HG03066 (cell line): Measurements from ENCODE around the gene CHL1.

Experiments used
- ATAC-seq: cut with Tn5 transposase; IDR thresholded peaks from one replicate; pipeline ENCODE4 v1.9.1; 2021; ENCODE audit warnings: low read depth; ENCODE audit not compliant: unreplicated experiment

Gene CHL1

DNA sequence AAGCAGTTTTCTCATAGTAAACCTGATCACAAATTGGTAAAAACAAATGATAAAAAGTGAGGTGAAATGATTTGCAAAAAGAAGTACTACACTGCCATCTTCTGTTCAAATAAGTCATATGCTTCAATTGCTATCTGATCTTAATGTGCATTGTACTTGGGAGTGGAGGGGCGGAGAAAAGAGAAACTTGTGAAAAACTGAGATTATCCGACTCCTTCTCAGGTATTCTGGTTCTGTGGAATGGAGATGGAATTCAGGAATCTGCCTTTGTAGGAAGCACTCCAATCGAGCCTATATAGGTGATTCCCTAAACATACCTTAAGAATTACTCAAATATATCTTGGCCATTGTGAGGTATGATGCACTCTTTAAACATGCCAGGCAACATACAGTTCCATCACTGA, 180.6 kb downstream of the CHL1 start:
- peak; percentile 72 for ATAC-seq

DNA sequence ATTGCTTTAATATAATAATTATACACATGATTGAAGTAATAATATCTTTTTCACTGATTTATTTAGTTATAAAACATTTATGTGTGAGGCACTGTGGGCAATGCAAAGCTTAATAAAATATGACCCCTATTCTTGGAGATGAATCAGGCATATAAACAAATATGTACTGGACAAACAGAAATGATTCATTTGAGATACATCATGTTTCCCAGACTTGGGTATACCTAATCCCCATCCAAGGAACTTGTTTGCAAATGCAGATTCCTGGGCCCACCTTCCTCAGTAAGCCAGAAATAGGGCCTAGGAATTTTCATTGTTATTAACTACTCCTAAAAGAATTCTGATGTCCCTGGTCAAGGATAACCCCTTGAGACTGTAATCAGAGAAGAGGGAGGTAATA, 184.2 kb downstream of the CHL1 start:
- ATAC-seq, result no peak

DNA sequence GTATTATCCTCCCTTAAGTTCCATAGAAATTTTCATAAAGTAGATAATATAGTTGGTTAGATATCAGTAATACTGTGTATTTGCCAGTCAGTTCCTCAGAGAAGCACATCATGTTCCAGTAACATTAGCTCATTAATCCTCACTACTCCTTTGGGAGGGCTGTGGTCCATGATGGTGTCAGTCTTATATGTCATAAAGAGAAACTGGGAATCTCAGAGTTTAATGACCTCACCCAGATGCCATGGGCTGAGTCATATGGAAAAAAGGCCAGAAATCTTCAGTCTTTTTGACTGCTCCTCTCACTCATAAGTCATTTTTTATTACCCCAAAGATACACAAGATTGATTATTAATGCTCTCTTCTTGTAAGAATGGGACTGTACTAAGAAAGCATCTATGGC, 188.6 kb downstream of the CHL1 start:
- no peak for ATAC-seq

- no peak for ATAC-seq
These were observed 198.2 kb downstream of the CHL1 start for GRCh38 chr3:394775-395174.

DNA sequence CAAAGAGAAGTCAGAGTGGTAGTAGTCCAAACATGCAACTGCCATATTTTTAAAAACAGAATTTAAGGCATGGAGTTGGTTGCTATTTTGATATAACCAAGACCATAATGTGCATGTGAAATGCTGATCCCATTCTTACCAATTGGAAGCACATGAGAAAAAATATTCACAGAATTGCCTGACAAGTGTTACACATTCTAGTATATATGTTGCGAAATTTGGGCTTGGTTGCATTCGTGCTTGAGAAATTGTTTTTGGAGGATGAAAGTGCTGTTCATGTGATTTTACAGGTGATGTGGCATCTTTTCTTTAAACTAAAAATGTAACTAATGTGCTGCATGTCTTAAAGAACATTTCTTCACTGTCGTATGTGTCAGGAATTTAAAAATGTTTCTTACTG, 199.7 kb downstream of the CHL1 start:
- no peak for ATAC-seq

DNA sequence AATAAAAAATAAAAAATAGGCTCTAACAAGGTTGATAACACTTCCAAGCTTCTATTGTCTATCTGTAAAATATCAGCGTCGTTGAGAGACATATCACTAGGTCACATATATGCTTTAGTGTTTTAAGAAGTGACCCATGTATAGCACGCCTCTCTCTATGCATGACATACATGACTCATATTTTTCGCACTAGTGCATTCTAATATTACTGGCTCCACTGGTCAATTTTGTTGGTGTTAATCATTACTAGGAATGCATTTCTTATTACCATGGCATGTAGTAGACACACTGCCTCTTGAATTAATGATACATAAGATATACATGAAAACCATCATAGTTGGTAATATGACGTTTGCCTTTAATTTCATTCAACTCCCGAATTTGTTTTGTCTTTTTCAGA, 203.1 kb downstream of the CHL1 start:
- no peak for ATAC-seq

DNA sequence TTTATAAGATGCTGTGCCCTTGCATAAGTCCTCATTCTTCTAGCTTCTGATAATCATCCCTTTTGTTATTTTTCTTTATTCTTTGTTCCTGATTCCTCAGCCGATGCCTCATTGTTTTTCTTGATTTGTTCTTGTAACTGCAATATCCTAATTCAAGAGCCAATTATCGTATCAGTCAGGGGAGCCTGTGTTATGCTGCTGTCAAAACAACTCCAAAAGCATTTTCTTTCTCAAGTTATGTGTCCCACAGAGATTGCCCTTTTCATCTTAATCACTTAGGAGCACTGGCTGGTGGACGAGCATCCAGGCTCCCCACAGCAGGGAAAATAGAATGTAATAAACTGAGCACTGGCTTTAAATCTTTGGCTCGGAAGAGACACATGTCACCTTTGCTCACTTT, 207.3 kb downstream of the CHL1 start:
- ATAC-seq, result no peak

DNA sequence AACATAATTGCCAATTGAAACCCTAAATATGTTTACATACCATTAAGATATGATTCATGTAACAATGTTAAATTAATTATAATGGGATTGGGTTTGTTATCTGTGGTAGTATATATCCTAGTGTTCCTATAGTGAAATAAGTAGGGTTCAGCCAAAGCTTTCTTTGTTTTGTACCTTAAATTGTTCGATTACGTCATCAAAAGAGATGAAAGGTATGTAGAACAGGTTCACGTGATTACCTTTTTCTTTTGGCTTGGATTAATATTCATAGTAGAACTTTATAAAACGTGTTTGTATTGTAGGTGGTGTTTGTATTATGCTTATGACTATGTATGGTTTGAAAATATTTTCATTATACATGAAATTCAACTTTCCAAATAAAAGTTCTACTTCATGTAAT, 212.4 kb downstream of the CHL1 start:
- no peak for ATAC-seq

GRCh38 chr3:411226-411625, 214.7 kb downstream of the CHL1 start:
- ATAC-seq, result no peak

- no peak for ATAC-seq
These were observed 217.5 kb downstream of the CHL1 start for GRCh38 chr3:414063-414462.

GRCh38 chr3:418239-418929, 221.8 kb downstream of the CHL1 start:
- ATAC-seq, result no peak

GRCh38 chr3:420584-420983, 224.0 kb downstream of the CHL1 start:
- peak; percentile 62 for ATAC-seq

DNA sequence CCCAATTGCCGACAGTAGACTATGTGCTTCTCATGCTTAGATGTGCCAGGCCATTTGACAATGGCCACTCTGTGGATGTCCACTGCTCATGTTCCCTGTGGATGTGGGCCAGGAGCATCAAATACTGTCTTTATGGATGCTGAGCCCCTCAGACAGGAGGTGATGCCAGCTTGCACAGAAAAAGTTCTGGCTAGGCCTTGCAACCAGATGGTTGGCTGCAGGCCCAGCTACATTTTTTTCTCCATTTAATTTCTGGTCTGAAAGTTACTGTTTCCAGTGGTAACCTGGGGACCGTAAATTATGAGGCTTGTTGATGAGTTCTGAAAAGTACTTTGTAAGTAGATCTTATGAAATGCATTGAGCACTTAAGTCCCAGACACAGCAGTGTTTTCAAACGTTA, 228.5 kb downstream of the CHL1 start:
- ATAC-seq, result no peak

DNA sequence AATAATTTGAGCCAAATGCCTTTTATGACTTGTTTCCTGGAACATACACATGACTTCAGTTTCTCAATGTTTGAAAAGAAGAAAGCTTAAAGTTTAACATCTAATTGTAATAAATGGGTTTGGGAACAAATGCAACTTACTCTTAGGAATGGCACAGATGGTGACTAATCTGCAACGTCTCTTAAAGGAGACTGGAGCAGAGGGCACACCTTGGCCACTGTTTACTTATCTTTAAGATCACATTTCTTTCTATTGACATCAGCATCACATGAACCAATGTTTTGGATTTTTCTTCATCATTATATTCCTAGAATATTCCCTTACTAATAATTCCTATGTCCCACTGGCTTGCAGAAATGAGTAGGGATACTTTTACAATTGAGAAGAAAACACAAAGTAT, 229.5 kb downstream of the CHL1 start:
- no peak for ATAC-seq

- ATAC-seq, result no peak
These were observed 230.6 kb downstream of the CHL1 start for GRCh38 chr3:427128-427527.

DNA sequence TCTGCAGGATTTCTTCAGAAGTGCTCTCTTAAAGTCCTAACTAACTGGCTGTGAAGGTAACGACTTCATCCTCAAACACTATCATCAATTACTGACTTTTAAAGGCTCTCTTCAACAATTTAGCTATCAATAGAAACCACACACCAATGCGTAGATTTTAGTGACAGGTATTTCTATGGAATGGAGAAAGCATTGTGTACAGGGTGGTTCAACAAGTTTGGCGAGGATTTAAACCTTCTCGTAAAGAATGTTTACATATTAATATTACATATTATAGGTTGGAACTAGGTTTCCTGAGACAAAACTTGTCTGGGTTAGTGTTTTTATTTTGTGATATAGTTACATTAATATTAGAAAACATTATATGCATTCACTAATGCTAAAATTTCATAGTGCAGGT, 233.6 kb downstream of the CHL1 start:
- no peak for ATAC-seq

DNA sequence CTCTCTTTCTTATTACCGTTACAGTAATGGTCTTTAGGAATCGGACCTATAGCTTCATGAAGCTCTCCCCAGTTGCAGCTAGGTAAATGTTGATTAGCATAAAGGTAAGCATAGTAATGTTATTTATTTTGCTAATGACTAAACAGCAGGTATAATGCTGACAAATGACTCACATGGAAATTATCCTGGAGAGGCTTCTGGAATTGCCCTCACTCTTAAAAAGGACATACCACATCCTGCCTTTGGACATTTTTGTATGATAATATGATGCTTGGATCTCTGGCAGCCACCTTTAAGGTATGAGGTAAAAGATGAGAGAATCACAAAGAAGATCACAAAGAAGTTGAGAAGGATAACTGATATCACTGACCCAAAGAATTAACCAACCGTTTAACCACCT, 238.6 kb downstream of the CHL1 start:
- ATAC-seq, result no peak

GRCh38 chr3:436053-436452, 239.5 kb downstream of the CHL1 start:
- ATAC-seq, result no peak

DNA sequence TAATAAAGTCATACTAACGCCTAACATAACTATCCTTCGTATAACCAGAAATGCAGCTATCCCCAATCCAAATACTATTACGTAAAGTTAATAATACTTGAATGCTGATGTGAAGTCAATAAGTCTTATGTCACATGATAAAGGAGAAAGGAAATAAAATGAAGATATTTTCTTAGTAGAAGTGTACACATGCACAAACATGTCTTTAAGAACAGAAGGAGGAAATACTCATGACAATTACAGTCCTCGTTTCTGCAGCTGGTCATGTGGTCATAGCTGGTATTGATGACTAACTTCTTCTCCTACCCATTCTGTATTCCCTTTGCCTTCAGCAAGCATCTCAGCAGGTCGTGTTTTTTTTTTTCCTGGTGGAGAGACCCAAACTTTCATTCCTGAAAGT, 244.3 kb downstream of the CHL1 start:
- ATAC-seq, result no peak

GRCh38 chr3:445960-446359, 249.4 kb downstream of the CHL1 start:
- no peak for ATAC-seq

- ATAC-seq, result no peak
These were observed 251.1 kb downstream of the CHL1 start for GRCh38 chr3:447671-448070.

- ATAC-seq, result no peak
These were observed 253.1 kb downstream of the CHL1 start for GRCh38 chr3:449711-450110.

DNA sequence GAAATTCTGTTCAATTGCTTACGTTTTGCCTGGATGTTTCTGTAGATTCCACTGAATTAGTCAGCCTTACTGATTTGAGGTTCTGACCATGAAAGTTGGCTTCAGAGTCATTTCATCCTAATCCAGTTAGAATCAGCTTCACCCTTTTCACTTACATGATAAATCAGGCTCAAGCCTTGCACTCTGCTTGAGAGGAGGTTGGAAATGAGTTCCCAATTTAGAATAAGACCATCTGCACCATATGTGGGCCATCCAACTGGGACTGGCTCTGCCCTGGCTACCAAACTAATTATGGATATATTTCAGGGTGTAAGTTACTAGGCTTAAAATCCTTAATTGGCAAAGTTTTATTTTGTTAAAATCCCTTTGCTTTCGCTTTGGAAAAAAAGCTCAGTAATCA, 255.7 kb downstream of the CHL1 start:
- no peak for ATAC-seq
